ENCODE results near the gene AIMP1.

The AIMP1 gene

GRCh38 chr4:106315968-106316772 is at the start of gene AIMP1, which contains the start of gene TBCK:
AIMP1 (plus strand) TSS chr4:106316550; CDS start chr4:106325010, 8,460 bp downstream.
TBCK (minus strand) TSS chr4:106316209; CDS start chr4:106308960, 7,249 bp downstream.
- Mint-ChIP-seq H3K4me1 (ENCODE audit: low read depth) (peaks cover 57% of the 10 kb centered on the region), H3K27ac (no peak within 1 kb of the TSS), H3K36me3 (peaks cover 9% of the 10 kb centered on the region), H3K4me3 (no peak within 1 kb of the TSS), H3K9me3 (ENCODE audit: low read depth) (no peaks in the 10 kb centered on the region), H3K27me3 (no peaks in the 10 kb centered on the region)

- Mint-ChIP-seq H3K27ac (no peak overlapping the region), H3K36me3 (peaks cover 2% of the 10 kb centered on the region), H3K27me3 (no peaks in the 10 kb centered on the region), H3K4me3 (no peak overlapping the region), H3K9me3 (ENCODE audit: low read depth) (no peaks in the 10 kb centered on the region), H3K4me1 (ENCODE audit: low read depth) (no peaks in the 10 kb centered on the region)
Measured at GRCh38 chr4:106268786-106269185, 47.6 kb upstream of the AIMP1 start.

- H3K4me1 Mint-ChIP-seq (ENCODE audit: low read depth): peaks cover 3% of the 10 kb centered on the region
- no peak overlapping the region for H3K27ac Mint-ChIP-seq
- no peaks in the 10 kb centered on the region for H3K9me3 Mint-ChIP-seq (ENCODE audit: low read depth)
- no peak overlapping the region for H3K4me3 Mint-ChIP-seq
- H3K36me3 Mint-ChIP-seq: peaks cover 7% of the 10 kb centered on the region
- H3K27me3 Mint-ChIP-seq: no peaks in the 10 kb centered on the region
Measured at GRCh38 chr4:106269711-106270110, 46.6 kb upstream of the AIMP1 start.

GRCh38 chr4:106270736-106271135 is 45.6 kb upstream of the AIMP1 start:
- Mint-ChIP-seq H3K27ac (no peak overlapping the region), H3K4me1 (ENCODE audit: low read depth) (peaks cover 3% of the 10 kb centered on the region), H3K4me3 (no peak overlapping the region)

GRCh38 chr4:106273831-106274230 is 42.5 kb upstream of the AIMP1 start:
- Mint-ChIP-seq H3K27me3 (no peaks in the 10 kb centered on the region), H3K36me3 (peaks cover 5% of the 10 kb centered on the region), H3K4me1 (ENCODE audit: low read depth) (peaks cover 5% of the 10 kb centered on the region), H3K27ac (no peak overlapping the region), H3K9me3 (ENCODE audit: low read depth) (no peaks in the 10 kb centered on the region), H3K4me3 (no peak overlapping the region)

More at GRCh38 chr4:106270736-106271135, 45.6 kb upstream of the AIMP1 start:
- Mint-ChIP-seq H3K9me3 (ENCODE audit: low read depth) (no peaks in the 10 kb centered on the region), H3K27me3 (no peaks in the 10 kb centered on the region), H3K36me3 (peaks cover 8% of the 10 kb centered on the region)

DNA sequence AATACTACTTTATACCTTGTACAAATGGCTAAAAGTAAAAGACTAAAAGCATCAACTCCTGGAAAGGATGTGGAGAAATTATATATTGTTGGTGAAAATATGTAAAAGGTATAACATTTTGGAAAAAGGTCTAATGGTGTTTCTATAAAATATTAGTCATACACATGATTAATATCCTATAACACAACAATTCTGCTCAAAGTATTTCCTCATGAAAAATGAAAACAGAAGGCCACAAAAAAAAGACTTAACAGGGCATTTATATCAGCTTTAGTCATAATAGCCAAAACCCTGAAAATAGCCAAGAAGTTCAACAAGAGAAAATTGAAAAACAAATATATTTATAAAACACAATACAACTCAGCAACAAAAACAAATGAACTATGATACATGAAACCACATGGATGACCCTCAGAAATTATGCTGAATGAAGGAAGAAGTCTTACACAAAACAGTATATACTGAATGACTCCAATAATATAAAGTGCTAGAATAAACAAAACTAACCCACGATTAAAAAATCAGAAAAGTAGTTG is 39.1 kb upstream of the AIMP1 start:
- Mint-ChIP-seq H3K4me3 (no peak overlapping the region), H3K27me3 (no peaks in the 10 kb centered on the region), H3K36me3 (peaks cover 7% of the 10 kb centered on the region), H3K4me1 (ENCODE audit: low read depth) (peaks cover 5% of the 10 kb centered on the region), H3K9me3 (ENCODE audit: low read depth) (no peaks in the 10 kb centered on the region), H3K27ac (no peak overlapping the region)

DNA sequence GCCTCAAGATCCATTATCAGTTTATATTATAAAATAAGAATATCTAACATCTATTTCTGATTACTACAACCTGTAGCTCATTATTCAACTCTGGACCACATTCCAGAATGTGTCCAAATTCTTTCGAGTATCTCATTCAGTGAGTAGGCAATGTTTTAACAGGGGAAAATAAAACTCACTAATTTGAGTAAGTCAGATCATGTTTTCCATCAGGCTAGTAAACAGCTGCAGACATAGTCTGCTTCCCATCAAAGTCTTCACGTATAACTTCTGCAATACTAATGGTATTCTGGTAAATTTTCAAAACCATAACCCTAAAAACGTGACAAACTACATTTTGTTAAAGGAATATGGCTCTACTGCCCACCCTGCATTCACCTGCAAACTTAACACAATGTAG is 32.1 kb upstream of the AIMP1 start:
- Mint-ChIP-seq H3K4me1 (ENCODE audit: low read depth) (peaks cover 11% of the 10 kb centered on the region), H3K27ac (peak overlapping the region; percentile 16), H3K36me3 (peaks cover 19% of the 10 kb centered on the region), H3K4me3 (no peak overlapping the region), H3K9me3 (ENCODE audit: low read depth) (no peaks in the 10 kb centered on the region), H3K27me3 (no peaks in the 10 kb centered on the region)

GRCh38 chr4:106286611-106287010 is 29.7 kb upstream of the AIMP1 start:
- no peak overlapping the region for H3K4me3 Mint-ChIP-seq
- H3K9me3 Mint-ChIP-seq (ENCODE audit: low read depth): no peaks in the 10 kb centered on the region
- H3K27me3 Mint-ChIP-seq: no peaks in the 10 kb centered on the region
- H3K27ac Mint-ChIP-seq: no peak overlapping the region
- H3K36me3 Mint-ChIP-seq: peaks cover 23% of the 10 kb centered on the region
- peaks cover 11% of the 10 kb centered on the region for H3K4me1 Mint-ChIP-seq (ENCODE audit: low read depth)

- Mint-ChIP-seq H3K4me1 (ENCODE audit: low read depth) (peaks cover 11% of the 10 kb centered on the region), H3K27ac (no peak overlapping the region), H3K36me3 (peaks cover 21% of the 10 kb centered on the region), H3K4me3 (no peak overlapping the region), H3K27me3 (no peaks in the 10 kb centered on the region), H3K9me3 (ENCODE audit: low read depth) (no peaks in the 10 kb centered on the region)
Measured at GRCh38 chr4:106287353-106287969, 28.9 kb upstream of the AIMP1 start.

DNA sequence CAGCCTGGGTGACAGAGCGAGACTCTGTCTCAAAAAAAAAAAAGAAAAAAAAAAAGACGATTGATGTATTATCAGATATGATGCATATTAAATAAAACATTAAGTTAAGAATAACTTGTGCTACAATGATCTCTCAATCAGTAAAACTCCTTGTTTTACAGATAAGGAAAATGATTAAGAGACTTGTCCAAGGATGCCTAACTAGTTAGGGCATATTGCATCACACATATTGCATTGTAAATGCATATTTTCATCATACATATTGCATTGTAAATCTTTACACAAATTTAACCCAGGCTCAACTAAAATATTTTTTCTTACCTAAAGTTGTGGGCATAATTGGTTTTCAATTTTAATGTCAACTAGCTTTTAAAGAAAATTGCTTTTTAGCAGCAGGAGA is 26.6 kb upstream of the AIMP1 start:
- Mint-ChIP-seq H3K4me1 (ENCODE audit: low read depth) (peaks cover 8% of the 10 kb centered on the region), H3K27me3 (no peaks in the 10 kb centered on the region), H3K4me3 (no peak overlapping the region), H3K36me3 (peaks cover 14% of the 10 kb centered on the region), H3K27ac (no peak overlapping the region), H3K9me3 (ENCODE audit: low read depth) (no peaks in the 10 kb centered on the region)

DNA sequence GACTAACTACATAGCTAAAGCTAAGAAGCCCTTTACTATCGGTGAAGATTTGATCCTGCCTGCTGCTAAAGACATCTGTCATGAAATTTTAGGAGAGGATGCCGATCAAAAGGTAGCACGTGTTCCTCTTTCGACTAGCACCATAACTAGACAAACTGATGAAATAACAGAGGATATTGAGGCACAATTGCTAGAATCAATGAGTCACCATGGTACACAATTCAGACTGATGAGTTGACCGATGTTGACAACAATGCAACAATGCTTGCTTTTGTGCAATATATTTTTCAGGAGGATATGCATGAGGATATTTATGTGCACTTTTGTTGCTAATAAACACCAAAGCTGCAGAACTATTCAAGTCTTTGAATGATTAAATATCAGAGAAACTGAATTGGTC is 24.7 kb upstream of the AIMP1 start:
- peaks cover 3% of the 10 kb centered on the region for H3K4me1 Mint-ChIP-seq (ENCODE audit: low read depth)
- no peaks in the 10 kb centered on the region for H3K27me3 Mint-ChIP-seq
- H3K4me3 Mint-ChIP-seq: no peak overlapping the region
- H3K27ac Mint-ChIP-seq: no peak overlapping the region
- peaks cover 21% of the 10 kb centered on the region for H3K36me3 Mint-ChIP-seq
- no peaks in the 10 kb centered on the region for H3K9me3 Mint-ChIP-seq (ENCODE audit: low read depth)

- Mint-ChIP-seq H3K27me3 (no peaks in the 10 kb centered on the region), H3K4me3 (no peak overlapping the region), H3K36me3 (peaks cover 18% of the 10 kb centered on the region), H3K4me1 (ENCODE audit: low read depth) (peaks cover 7% of the 10 kb centered on the region), H3K9me3 (ENCODE audit: low read depth) (no peaks in the 10 kb centered on the region), H3K27ac (no peak overlapping the region)
Measured at GRCh38 chr4:106294062-106294461, 22.3 kb upstream of the AIMP1 start.

GRCh38 chr4:106297245-106298035 is 18.9 kb upstream of the AIMP1 start:
- peaks cover 17% of the 10 kb centered on the region for H3K4me1 Mint-ChIP-seq (ENCODE audit: low read depth)
- no peak overlapping the region for H3K27ac Mint-ChIP-seq
- no peak overlapping the region for H3K4me3 Mint-ChIP-seq
- no peaks in the 10 kb centered on the region for H3K9me3 Mint-ChIP-seq (ENCODE audit: low read depth)
- H3K27me3 Mint-ChIP-seq: no peaks in the 10 kb centered on the region
- peaks cover 23% of the 10 kb centered on the region for H3K36me3 Mint-ChIP-seq

GRCh38 chr4:106299977-106300376 is 16.4 kb upstream of the AIMP1 start:
- H3K4me3 Mint-ChIP-seq: no peak overlapping the region
- no peaks in the 10 kb centered on the region for H3K27me3 Mint-ChIP-seq
- peaks cover 27% of the 10 kb centered on the region for H3K4me1 Mint-ChIP-seq (ENCODE audit: low read depth)
- peaks cover 28% of the 10 kb centered on the region for H3K36me3 Mint-ChIP-seq
- no peaks in the 10 kb centered on the region for H3K9me3 Mint-ChIP-seq (ENCODE audit: low read depth)
- no peak overlapping the region for H3K27ac Mint-ChIP-seq
